KOPT-K1 (cell line): ENCODE measurements around the gene SCFD2.
"Not testable (repeated sequence)": the region's sequence is repeated elsewhere in the genome, so short reads cannot be mapped to it uniquely, and the experiment has no call there.

Experiments
- H3K27ac ChIP-seq: fragments of 200-600 bp; sonication (generic); 2 replicates; pipeline ENCODE4 v1.5.1; 2016; ENCODE audit warnings: antibody characterized with exemption, mild to moderate bottlenecking, low read depth, low read length; ENCODE audit not compliant: poor library complexity, severe bottlenecking
- H3K36me3 ChIP-seq: fragments of 200-600 bp; sonication (generic); 2 replicates; pipeline ENCODE4 v1.5.1; 2017; ENCODE audit warnings: antibody characterized with exemption, mild to moderate bottlenecking, low read length, moderate library complexity; ENCODE audit not compliant: insufficient read depth
- H3K9me3 ChIP-seq: fragments of 200-600 bp; sonication (generic); 2 replicates; pipeline ENCODE4 v1.5.1; 2017; ENCODE audit warnings: antibody characterized with exemption, low read length, mild to moderate bottlenecking; ENCODE audit not compliant: insufficient read depth, poor library complexity, severe bottlenecking

The SCFD2 gene

DNA sequence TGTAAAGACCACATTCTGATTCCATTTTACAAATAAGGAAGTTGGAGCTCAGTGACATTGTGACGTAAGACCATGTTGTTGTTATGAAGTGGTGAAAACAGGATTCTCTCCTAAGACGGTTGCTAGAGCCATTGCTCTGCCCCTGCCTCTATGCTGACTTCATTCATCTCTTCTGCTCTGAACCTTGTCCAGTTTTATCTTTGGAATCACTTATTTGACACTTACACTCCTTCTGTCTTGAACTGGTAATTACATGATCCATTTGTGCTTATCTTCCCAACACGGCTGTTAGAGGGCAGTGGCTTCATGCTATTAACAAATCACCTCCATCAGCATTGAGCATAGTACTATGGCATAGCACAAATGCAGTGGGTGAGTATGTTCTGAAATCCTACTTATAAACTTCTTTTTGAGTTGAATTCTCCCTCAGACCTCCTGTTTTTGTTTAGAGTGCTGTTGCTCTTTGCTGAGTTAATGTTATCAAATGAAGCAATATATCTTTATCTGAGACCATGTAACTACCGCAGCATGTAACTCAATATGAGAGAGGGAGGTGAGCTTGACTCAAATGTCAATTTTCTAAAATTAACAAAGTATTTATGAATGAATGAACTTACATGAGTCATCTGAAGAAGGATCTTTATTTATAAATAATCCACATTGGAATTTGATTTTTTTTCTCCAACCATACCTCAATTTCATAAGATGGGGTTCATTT lies 326.0 kb downstream of the SCFD2 start:
- H3K36me3 ChIP-seq: no peaks in the 10 kb centered on the region
- H3K27ac ChIP-seq: no peak overlapping the region
- peaks cover 5% of the 10 kb centered on the region for H3K9me3 ChIP-seq

DNA sequence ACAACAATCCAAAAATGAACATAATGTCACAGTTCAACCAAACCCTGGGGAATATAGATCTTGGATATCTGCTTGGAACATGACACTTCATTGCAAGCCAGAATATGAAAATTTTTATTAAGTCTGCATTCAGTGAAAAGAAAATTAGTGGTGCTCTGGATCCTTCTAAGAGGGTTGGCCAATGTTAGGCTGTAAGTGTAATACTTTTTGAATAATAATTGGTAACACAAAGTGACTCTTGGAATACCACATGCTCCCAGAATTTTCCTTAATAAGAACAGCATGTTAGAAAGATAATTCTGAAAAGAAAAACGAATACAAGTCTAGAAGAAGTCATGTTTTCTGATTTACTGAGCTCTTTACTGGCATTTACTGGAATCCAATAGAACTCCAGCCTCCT lies 328.0 kb downstream of the SCFD2 start:
- Histone ChIP-seq H3K27ac (no peak overlapping the region), H3K9me3 (peaks cover 9% of the 10 kb centered on the region), H3K36me3 (no peaks in the 10 kb centered on the region)

DNA sequence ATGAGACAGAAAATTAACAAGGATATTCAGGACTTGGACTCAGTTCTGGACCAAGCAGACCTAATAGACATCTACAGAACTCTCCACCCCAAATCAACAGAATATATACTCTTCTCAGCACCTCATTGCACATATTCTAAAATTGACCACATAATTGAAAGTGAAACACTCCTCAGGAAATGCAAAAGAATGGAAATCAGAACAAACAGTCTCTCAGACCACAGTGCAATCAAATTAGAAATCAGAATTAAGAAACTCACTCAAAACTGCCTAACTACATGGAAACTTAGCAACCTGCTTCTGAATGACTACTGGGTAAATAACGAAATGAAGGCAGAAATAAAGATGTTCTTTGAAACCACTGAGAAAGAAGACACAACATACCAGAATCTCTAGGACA lies 333.0 kb downstream of the SCFD2 start:
- H3K36me3 ChIP-seq, H3K27ac ChIP-seq, H3K9me3 ChIP-seq: not testable (repeated sequence)

DNA sequence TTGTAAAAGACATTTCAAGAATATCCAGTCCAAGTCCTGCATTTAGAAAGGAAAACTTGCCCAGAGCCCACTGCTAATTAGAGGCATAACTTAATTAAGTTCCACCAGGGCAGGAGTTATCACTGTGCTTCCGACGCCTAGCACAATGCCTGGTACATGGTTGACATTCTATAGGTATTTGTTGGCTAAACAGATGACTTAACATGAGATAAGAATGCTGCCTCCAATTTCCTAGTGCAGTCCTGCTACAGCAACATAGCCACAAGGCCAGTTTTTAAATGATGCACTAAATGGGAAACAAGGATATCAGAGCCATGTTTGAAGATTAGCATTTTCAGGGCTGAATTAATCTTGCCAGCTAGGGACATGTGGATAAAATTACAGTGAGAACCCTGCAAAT lies 339.6 kb downstream of the SCFD2 start:
- Histone ChIP-seq H3K9me3 (no peaks in the 10 kb centered on the region), H3K27ac (no peak overlapping the region), H3K36me3 (no peaks in the 10 kb centered on the region)

DNA sequence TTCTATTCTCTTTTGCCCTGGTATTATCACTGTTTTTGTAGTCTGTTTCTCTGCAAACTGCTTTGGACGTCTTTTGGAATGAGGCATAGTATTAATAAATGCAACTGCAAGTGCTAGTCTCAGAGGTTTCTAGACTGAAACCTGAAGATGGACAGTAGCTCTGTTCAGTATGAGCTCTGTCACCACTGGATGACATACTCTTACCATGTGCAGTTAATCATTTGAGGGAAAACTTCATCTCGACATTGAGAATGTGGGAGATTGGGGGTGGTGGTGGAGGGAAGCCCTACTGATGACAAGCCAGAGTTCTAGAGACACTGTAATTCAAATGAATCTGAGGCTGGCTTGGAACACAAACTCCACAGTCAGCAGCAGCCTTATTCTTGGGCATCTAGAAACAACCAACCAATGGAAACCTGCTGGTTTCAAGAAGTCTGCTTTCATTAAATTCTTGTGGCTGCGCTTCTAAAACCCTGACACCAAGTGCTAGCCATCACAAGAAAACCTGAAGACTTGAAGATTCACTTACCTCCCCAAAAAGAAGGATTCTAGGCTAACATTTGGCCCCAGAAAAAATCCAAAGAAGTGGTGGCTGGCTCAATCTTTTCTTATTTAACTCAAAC lies 342.1 kb downstream of the SCFD2 start:
- Histone ChIP-seq H3K27ac (no peak overlapping the region), H3K9me3 (no peaks in the 10 kb centered on the region), H3K36me3 (no peaks in the 10 kb centered on the region)

DNA sequence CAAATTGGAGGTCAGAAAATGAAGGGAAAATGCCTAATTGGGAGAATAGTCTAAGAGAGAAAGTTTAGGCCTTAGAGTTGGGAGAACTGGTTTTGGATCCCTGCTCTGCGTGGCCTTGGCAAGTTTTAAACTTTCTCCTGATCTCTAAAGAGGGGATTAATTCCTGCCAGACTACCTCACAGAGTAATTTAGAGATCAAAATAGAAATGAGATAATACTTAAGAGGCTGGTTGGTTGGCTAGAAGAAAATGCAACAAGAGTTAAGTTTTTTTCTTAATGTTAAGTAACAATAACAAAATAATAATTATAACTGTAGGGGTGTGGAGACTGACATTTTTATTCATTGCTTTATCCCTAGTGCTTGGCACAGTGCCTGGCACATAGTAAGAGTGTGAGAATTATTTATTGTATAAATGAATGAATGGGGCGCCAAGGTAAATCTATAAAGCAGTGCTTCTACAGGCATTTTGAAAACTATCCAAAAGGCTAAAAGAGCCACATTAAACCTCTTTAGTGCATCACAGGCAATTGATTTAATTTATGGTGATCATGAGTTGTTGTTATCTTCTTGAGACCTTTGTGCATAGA lies 343.3 kb downstream of the SCFD2 start:
- no peaks in the 10 kb centered on the region for H3K36me3 ChIP-seq
- no peak overlapping the region for H3K27ac ChIP-seq
- H3K9me3 ChIP-seq: no peaks in the 10 kb centered on the region

DNA sequence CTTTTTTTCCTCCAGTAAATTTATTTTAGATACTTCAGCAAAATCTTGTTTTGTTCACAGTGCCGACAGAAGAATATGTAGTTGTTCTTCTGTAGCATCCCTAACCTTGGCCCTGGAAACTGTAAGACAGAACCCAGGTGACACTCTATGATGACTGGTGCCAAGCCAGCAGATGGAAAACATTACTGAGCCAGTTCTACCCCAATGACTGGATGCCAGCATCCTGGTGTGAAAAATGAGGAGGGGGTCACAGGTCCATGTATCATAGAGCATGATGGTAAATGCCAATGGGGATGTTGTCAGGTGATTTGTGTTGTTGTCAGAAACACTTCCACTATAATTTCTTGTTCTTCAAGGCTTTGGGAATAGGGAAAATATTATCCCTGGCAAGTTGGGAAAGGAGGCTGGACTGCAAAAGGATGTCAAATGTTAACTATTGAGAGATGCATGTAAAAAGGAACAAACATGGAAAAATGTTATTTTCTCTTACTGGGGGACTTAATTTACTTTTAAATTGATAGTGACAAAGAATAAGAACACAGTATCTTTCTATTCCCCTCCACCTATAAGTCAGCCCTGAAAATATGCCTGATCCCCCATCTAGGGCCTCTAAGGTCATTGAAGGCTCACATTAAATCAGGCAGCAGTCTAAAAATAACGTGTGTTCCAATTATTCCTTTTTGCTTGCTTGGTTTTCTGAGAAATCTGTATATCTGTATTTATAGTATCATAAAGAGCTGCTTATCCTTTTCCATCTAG lies 343.9 kb downstream of the SCFD2 start:
- H3K36me3 ChIP-seq: no peaks in the 10 kb centered on the region
- no peak overlapping the region for H3K27ac ChIP-seq
- H3K9me3 ChIP-seq: no peaks in the 10 kb centered on the region

DNA sequence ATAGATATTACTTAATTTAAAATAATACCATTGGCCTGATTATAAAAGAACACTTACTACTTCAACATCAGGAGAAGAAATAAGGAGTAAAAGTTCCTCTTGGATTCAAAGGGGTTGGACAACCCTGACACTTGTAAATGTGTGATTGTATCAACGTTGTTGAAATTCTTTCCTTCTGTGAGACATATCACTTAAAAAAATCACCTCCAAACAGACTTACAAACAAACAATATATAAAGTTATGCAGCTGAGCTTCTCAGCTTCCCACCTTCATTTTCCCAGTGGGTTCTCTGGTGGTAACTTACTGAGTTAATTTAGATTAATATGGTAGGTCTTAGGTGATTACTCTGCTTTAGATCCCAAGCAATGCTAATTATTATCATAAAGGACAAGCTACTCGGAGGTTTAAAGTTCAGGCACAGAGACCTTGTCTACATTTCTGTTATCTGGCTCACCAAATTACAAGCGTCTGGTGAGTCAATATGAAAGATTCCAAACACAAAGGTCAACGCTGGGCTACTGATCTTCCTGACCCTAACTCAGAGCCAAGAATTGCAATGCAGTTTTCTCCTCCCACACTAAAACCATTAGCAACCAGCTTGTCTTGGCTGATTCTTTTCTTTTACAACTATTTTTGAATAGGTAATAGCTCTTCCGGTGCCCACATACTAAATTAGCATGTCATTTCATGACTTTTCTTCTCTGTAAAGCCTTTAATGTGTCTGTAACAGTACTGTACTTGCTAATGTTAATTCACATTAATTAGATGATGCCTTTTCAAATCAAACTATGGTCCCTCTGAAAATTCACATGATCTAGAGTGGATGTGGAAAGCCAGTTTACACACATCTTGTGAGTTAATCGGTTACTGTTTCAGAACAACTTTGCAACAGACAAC lies 346.1 kb downstream of the SCFD2 start:
- no peaks in the 10 kb centered on the region for H3K9me3 ChIP-seq
- no peaks in the 10 kb centered on the region for H3K36me3 ChIP-seq
- no peak overlapping the region for H3K27ac ChIP-seq

DNA sequence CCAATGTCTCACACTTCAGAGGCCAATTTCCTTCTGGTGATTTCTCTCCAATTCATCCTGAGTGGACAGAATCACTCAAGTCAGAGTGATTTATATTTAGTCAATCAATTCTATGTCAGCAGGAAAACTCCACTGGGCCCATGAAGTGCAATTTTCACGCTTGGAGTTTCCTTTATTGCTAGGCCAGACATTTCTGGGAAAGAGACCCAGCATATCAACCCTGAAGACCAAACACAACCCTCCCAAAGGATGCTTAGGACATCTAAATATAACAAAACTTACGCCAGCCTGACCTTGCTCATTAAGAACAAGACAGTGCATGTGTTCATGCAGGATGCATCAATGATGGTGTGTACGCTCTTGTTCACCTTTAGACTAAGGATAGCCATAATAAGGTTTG lies 347.4 kb downstream of the SCFD2 start:
- Histone ChIP-seq H3K36me3 (no peaks in the 10 kb centered on the region), H3K9me3 (no peaks in the 10 kb centered on the region), H3K27ac (no peak overlapping the region)

DNA sequence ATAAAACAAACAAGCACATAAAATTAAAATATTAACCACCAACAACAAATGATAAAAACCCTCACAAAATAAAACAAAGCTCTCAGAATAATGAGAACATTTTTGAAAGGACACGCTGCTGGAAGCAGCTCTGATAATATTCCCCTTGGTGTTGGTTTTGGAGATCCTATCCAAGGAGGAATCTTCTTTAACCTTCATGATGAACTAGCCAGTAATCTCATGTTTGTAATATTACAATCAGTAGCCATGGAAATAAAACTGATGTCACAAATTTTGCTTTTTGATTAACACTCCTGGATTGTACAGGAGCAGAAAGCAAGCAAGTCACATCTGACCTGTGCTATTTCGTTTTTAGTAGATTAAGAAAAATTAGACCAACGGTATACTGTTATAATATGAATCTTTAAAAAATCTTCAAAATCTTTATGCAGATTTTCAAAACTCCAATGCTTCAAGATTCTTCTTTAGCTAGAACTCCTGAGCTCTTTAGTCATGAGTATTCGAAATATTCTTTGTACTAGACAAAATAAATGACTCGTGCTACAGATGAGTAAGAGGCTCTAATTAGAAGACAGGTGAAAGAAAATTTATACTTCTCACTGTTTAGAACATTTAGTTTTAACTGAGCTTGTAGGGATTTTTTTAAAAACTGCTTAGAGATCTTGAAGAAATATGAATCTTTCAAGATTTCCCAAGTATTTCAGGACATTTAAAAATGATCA lies 349.6 kb downstream of the SCFD2 start:
- Histone ChIP-seq H3K27ac (no peak overlapping the region), H3K9me3 (no peaks in the 10 kb centered on the region)

DNA sequence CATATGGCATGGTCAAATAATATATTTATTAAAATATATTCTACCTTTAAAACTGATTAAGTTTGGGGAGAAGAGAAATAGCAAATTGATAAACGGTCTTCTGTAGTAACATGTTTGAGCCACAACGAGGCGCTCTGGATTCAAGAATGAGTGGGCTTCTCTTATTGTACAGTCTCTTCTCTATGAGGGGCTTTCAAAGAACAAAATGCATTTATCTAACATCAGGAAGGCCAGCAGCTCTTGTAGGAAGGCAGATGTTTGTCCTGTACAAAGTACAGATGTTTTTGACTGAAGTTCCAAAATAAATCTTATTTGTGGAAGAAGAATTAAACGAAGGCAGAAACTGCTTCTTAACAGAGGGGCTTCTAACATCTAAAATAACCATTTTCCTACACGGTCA lies 350.2 kb downstream of the SCFD2 start:
- Histone ChIP-seq H3K36me3 (no peaks in the 10 kb centered on the region), H3K9me3 (no peaks in the 10 kb centered on the region), H3K27ac (no peak overlapping the region)

More for the DNA sequence above, 349.6 kb downstream of the SCFD2 start:
- H3K36me3 ChIP-seq: no peaks in the 10 kb centered on the region

DNA sequence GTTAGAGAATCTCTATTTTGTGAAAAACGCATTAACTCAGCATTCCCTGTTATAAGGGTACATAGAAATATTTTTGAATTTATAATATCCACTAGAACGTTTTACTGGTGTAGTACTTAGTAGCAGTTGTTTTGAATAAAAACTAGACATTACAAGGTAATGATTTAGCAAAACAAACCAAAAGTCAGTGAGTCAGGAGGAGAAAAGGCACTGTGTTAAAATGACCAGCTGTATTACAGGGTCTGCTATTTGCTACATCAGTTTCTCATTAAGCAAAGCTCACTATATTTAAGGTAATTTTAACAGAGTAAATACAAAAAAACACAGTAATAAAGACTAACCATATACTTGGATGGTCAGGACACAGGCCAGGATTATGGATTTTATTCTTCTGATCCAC lies 351.0 kb downstream of the SCFD2 start:
- no peaks in the 10 kb centered on the region for H3K36me3 ChIP-seq
- no peaks in the 10 kb centered on the region for H3K9me3 ChIP-seq
- no peak overlapping the region for H3K27ac ChIP-seq

DNA sequence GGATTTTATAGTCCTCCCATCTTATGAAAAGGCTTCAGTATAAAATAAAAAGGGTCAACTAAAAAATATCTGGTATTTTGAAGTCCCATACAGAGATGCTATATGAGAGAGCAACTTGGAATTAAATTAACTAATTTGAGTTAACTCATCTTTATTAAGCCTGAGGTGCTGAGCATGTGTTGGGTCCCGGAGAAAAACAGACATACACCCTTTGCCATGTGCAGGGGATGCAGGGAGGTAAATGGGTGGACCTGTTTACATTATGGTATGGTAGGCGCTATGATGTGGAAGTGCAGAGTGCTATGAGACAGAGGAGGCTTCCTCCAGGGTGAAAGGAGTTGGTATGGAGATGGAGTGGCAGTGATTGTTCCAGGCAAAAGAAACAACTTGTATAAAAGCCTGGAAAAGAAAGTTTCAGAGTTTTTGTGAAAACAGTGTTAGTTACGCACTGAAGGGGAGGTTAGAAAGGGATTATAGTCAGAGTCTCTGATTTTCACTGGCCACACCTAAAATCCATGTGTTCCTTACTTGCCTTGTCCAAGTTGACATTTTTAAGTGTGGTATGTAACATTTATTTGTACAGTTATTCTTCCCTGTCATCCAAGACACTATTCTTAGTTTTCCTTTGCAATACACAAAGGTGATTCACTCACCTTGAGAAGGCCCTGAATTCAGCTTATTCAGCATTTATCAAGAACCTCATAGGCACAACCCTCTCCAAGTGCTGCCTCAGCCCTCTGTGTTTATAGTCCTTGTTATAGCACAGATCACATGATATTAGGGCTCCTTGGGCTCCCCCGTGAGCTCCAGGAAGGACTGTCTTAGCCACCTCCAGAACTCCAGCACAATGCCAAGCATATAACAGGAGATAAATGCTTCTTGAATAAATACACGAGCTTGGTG lies 351.7 kb downstream of the SCFD2 start:
- Histone ChIP-seq H3K9me3 (no peaks in the 10 kb centered on the region), H3K27ac (no peak overlapping the region)

More for the DNA sequence above, 351.7 kb downstream of the SCFD2 start:
- no peaks in the 10 kb centered on the region for H3K36me3 ChIP-seq
